ENCODE measurements around the gene FBP2.

Gene FBP2

GRCh38 chr9:94526271-94526670 lies 67.4 kb downstream of the FBP2 start:
- no peak for TF ChIP-seq CTCF (conservative IDR thresholded peaks at IDR 0.05; ENCODE audit: low read length)
- no peak overlapping the region for H3K4me3 ChIP-seq (ENCODE audit: low read length)
- no peak for DNase-seq (ENCODE audit: low read depth)

GRCh38 chr9:94525396-94526035 lies 68.1 kb downstream of the FBP2 start:
- DNase-seq (ENCODE audit: low read depth): no peak
- no peak for TF ChIP-seq CTCF (conservative IDR thresholded peaks at IDR 0.05; ENCODE audit: low read length)
- H3K4me3 ChIP-seq (ENCODE audit: low read length): no peak overlapping the region

GRCh38 chr9:94517254-94517653 lies 76.4 kb downstream of the FBP2 start:
- no peak for DNase-seq (ENCODE audit: low read depth)
- no peak for TF ChIP-seq CTCF (conservative IDR thresholded peaks at IDR 0.05; ENCODE audit: low read length)
- no peak overlapping the region for H3K4me3 ChIP-seq (ENCODE audit: low read length)

- DNase-seq (ENCODE audit: low read depth): no peak
- no peak for TF ChIP-seq CTCF (conservative IDR thresholded peaks at IDR 0.05; ENCODE audit: low read length)
- H3K4me3 ChIP-seq (ENCODE audit: low read length): no peak overlapping the region
These were observed 78.9 kb downstream of the FBP2 start for GRCh38 chr9:94514722-94515121.

GRCh38 chr9:94511955-94512265 lies 81.7 kb downstream of the FBP2 start:
- DNase-seq (ENCODE audit: low read depth): no peak
- TF ChIP-seq CTCF (conservative IDR thresholded peaks at IDR 0.05; ENCODE audit: low read length): no peak
- H3K4me3 ChIP-seq (ENCODE audit: low read length): no peak overlapping the region

GRCh38 chr9:94511134-94511954 lies 82.3 kb downstream of the FBP2 start:
- peak; percentile 12 for DNase-seq (ENCODE audit: low read depth)
- H3K4me3 ChIP-seq (ENCODE audit: low read length): no peak overlapping the region
- TF ChIP-seq CTCF (conservative IDR thresholded peaks at IDR 0.05; ENCODE audit: low read length): no peak
